Psoas muscle (tissue), 8 donors: ENCODE results near the gene PNMA1. TPM values are rescaled to one million over a fixed set of nuclear protein-coding genes. Genes with fewer than 3 reads are reported as not detected.
A peak's percentile ranks its signal among the peaks of the same experiment; 100 is the strongest.

Source experiments
- ATAC-seq, 4 donors: fragments of 200-7000 bp; cut with Tn5 transposase; one replicate each; pipeline ENCODE4 v1.9.1; 2020; ENCODE audit warnings: moderate library complexity in 3 of 4, mild to moderate bottlenecking in 2 of 4
- DNase-seq, 2 donors: peaks; one replicate each; pipeline ENCODE4 v3.0.0-alpha.2; 2020
- H3K27ac ChIP-seq: fragments of 200-600 bp; one replicate; pipeline ENCODE4 v1.8.0; 2022
- H3K27me3 ChIP-seq, 3 donors: fragments of 200-600 bp in 1 of 3; one replicate each; pipeline versions ENCODE4 v1.6.1 to v1.8.0; 2013 to 2022; ENCODE audit warnings: low read length in 2 of 3, mild to moderate bottlenecking in 2 of 3, moderate library complexity in 1 of 3; ENCODE audit not compliant: insufficient read depth in 3 of 3
- H3K36me3 ChIP-seq, 2 donors: fragments of 200-600 bp in 1 of 2; one replicate each; pipeline versions ENCODE4 v1.6.1 to v1.8.0; 2013 to 2022; ENCODE audit warnings: low read depth in 1 of 2, mild to moderate bottlenecking in 1 of 2, moderate library complexity in 1 of 2; ENCODE audit not compliant: insufficient read depth in 1 of 2
- H3K4me1 ChIP-seq: fragments of 200-600 bp; one replicate; pipeline ENCODE4 v1.8.0; 2022
- H3K4me3 ChIP-seq: fragments of 200-600 bp; one replicate; pipeline ENCODE4 v1.8.0; 2022; ENCODE audit warnings: mild to moderate bottlenecking
- H3K9me3 ChIP-seq: fragments of 200-600 bp; one replicate; pipeline ENCODE4 v1.8.0; 2022
- CTCF ChIP-seq: fragments of 200-600 bp; IDR thresholded peaks from one replicate; pipeline ENCODE4 v1.8.0; 2022; ENCODE audit warnings: antibody characterized with exemption
- WGBS, 3 donors: extraction: QIAGEN DNeasy Blood & Tissue Kit; methylation state at CpG; one replicate each; pipeline versions ENCODE4 v1.1.6 to v1.1.7; 2013; 5-methylcytosine and 5-hydroxymethylcytosine counted together
- intact Hi-C, 2 donors: fragments of 100-400 bp; cut with DNase I; formaldehyde crosslinking; loops; one replicate each; pipeline versions ENCODE4 v1.11.0 to v1.14.2; 2022
- polyA plus RNA-seq, 3 donors: library from polyadenylated mRNA; stranded (reverse); fragments of 200-250 nt; gene quantifications; one replicate each; pipeline ENCODE4 v1.2.3, GENCODE V29; 2013
- total RNA-seq, 4 donors: library from RNA; stranded (reverse); fragmentation: NEBNext Ultra II Directional in 2 of 4; extraction: Animal tissue kit (Norgen Biotek cat#: 25700) in 2 of 4; gene quantifications; one replicate each; pipeline versions ENCODE4 v1.2.1 to v1.2.4, GENCODE V29; 2021 to 2023
- donor health status: healthy with polysubstance abuse.
- donor health status: DM: no; HTN: no; CAD: no; lungs with moderate emphysema.
- donor health status: Bipolar disorder and iron deficiency.
- donor health status: healthy.
- donor health status: DM: yes; HTN: yes; CAD: no.
- donor health status: DM: no; HTN: no; CAD: no.
- donor health status: DM: no; HTN: no; CAD: no.
- donor health status: DM: yes; HTN: yes; CAD: no.

Gene PNMA1
- total and polyA plus RNA-seq, 7 donors, result 9.3 to 28.8 (median 19.6) TPM

GRCh38 chr14:73662487-73662943, 51.7 kb downstream of the PNMA1 start:
- H3K9me3 ChIP-seq, result no peaks in the 10 kb centered on the region
- intact Hi-C loops, result no loop called here
- H3K4me1 ChIP-seq, result no peaks in the 10 kb centered on the region
- H3K27me3 ChIP-seq, result no peaks in the 10 kb centered on the region
- peaks cover 0 to 5% of the 10 kb centered on the region in 2 donors for H3K36me3 ChIP-seq
- peak; percentile 34 for TF ChIP-seq CTCF
- DNase-seq (peak; percentile 31 to 52), ATAC-seq (peak; percentile 64 to 94 (median 91))
- H3K4me3 ChIP-seq, result no peak overlapping the region
- no peak overlapping the region for H3K27ac ChIP-seq
- 66 to 91% (median 78%) methylated on average over 1 of the region's 1 CpG for WGBS, 3 donors

GRCh38 chr14:73661872-73662271, 52.3 kb downstream of the PNMA1 start:
- intact Hi-C loops, result no loop called here
- H3K9me3 ChIP-seq, result no peaks in the 10 kb centered on the region
- H3K4me1 ChIP-seq, result no peaks in the 10 kb centered on the region
- H3K36me3 ChIP-seq, result peaks cover 0 to 5% of the 10 kb centered on the region in 2 donors
- no peak overlapping the region for H3K27ac ChIP-seq
- 46 to 58% (median 46%) methylated on average over 2 of the region's 2 CpGs for WGBS, 3 donors
- no peak for TF ChIP-seq CTCF
- H3K27me3 ChIP-seq, result no peaks in the 10 kb centered on the region
- DNase-seq (no peak), ATAC-seq (no peak)
- H3K4me3 ChIP-seq, result no peak overlapping the region

Other genes with a start within 250 kb of the PNMA1 start
- gene RIOX1, start 223.5 kb downstream of the PNMA1 start, total RNA-seq, result 1 to 10 TPM; 3.9 to 5.7 (median 5.7) TPM
- gene RIOX1, start 223.5 kb downstream of the PNMA1 start, polyA plus RNA-seq, result 1 to 10 TPM; 3.5 to 4.0 (median 3.8) TPM
- gene ACOT1, start 177.2 kb downstream of the PNMA1 start, total RNA-seq, result 10 to 100 TPM in 2 of 4 donors, 1 to 10 TPM in 2; 3.1 to 19.5 (median 10.5) TPM
- gene ACOT1, start 177.2 kb downstream of the PNMA1 start, polyA plus RNA-seq, result 10 to 100 TPM in 1 of 3 donors, 1 to 10 TPM in 2; 6.1 to 12.9 (median 7.4) TPM
- gene HEATR4, start 155.4 kb downstream of the PNMA1 start, total RNA-seq, result under 1 TPM in 2 of 4 donors, not detected in 2; 0.10 to 0.24 TPM
- under 1 TPM; 0.03 to 0.08 (median 0.03) TPM for gene HEATR4, start 155.4 kb downstream of the PNMA1 start, polyA plus RNA-seq
- 100 to 1,000 TPM in 1 of 4 donors, 10 to 100 TPM in 3; 34.3 to 153 (median 62.2) TPM for gene ACOT2, start 145.2 kb downstream of the PNMA1 start, total RNA-seq
- gene ACOT2, start 145.2 kb downstream of the PNMA1 start, polyA plus RNA-seq, result 10 to 100 TPM; 31.2 to 86.1 (median 68.4) TPM
- under 1 TPM; 0.25 to 0.60 (median 0.32) TPM for gene ACOT4, start 122.5 kb downstream of the PNMA1 start, total RNA-seq
- gene ACOT4, start 122.5 kb downstream of the PNMA1 start, polyA plus RNA-seq, result 1 to 10 TPM in 1 of 3 donors, under 1 TPM in 2; 0.11 to 2.5 (median 0.16) TPM
- not detected for gene ACOT6, start 101.9 kb downstream of the PNMA1 start, total RNA-seq
- not detected for gene ACOT6, start 101.9 kb downstream of the PNMA1 start, polyA plus RNA-seq
- gene DNAL1, start 69.4 kb downstream of the PNMA1 start, total RNA-seq, result 1 to 10 TPM; 4.3 to 8.4 (median 6.3) TPM
- gene DNAL1, start 69.4 kb downstream of the PNMA1 start, polyA plus RNA-seq, result 10 to 100 TPM in 1 of 3 donors, 1 to 10 TPM in 2; 6.0 to 20.0 (median 7.1) TPM
- gene PTGR2, start 137.4 kb upstream of the PNMA1 start, total RNA-seq, result 10 to 100 TPM; 12.3 to 23.8 (median 20.4) TPM
- gene PTGR2, start 137.4 kb upstream of the PNMA1 start, polyA plus RNA-seq, result 10 to 100 TPM in 2 of 3 donors, 1 to 10 TPM in 1; 7.9 to 11.5 (median 11.2) TPM
- gene ZNF410, start 172.5 kb upstream of the PNMA1 start, total RNA-seq, result 10 to 100 TPM; 13.1 to 22.7 (median 21.1) TPM
- 10 to 100 TPM; 16.0 to 40.6 (median 26.9) TPM for gene ZNF410, start 172.5 kb upstream of the PNMA1 start, polyA plus RNA-seq
- 1 to 10 TPM; 5.0 to 6.4 (median 5.4) TPM for gene FAM161B, start 235.7 kb upstream of the PNMA1 start, total RNA-seq
- 1 to 10 TPM; 6.1 to 7.3 (median 7.1) TPM for gene FAM161B, start 235.7 kb upstream of the PNMA1 start, polyA plus RNA-seq
- gene COQ6, start 235.9 kb upstream of the PNMA1 start, total RNA-seq, result 10 to 100 TPM; 25.7 to 40.3 (median 31.3) TPM
- gene COQ6, start 235.9 kb upstream of the PNMA1 start, polyA plus RNA-seq, result 10 to 100 TPM; 32.6 to 44.9 (median 40.9) TPM